ENCODE data around the gene PPP1R14B.
A peak's percentile ranks its signal among the peaks of the same experiment; 100 is the strongest.

PPP1R14B gene

GRCh38 chr11:64245401-64245796 is 1.3 kb downstream of the PPP1R14B start:
- DNase-seq (ENCODE audit: low read depth) = no peak

GRCh38 chr11:64244966-64245365 is 1.8 kb downstream of the PPP1R14B start:
- no peak for DNase-seq (ENCODE audit: low read depth)

- no peak for DNase-seq (ENCODE audit: low read depth)
Observed at GRCh38 chr11:64244107-64244506, 2.6 kb downstream of the PPP1R14B start.

GRCh38 chr11:64243236-64243854 is 3.4 kb downstream of the PPP1R14B start:
- no peak for DNase-seq (ENCODE audit: low read depth)

GRCh38 chr11:64241491-64242374 is 5.0 kb downstream of the PPP1R14B start:
- no peak for DNase-seq (ENCODE audit: low read depth)

GRCh38 chr11:64241241-64241490 is 5.6 kb downstream of the PPP1R14B start:
- peak; percentile 98 for DNase-seq (ENCODE audit: low read depth)

- DNase-seq (ENCODE audit: low read depth) = peak; percentile 93
Observed at GRCh38 chr11:64240435-64241240, 6.1 kb downstream of the PPP1R14B start, which contains the start of gene FKBP2. Gene FKBP2, plus strand, starts transcription at chr11:64241095. Its CDS starts 1,293 bp downstream, at chr11:64242388.

- no peak for DNase-seq (ENCODE audit: low read depth)
Observed at GRCh38 chr11:64239662-64240434, 6.9 kb downstream of the PPP1R14B start.

- no peak for DNase-seq (ENCODE audit: low read depth)
Observed at GRCh38 chr11:64238999-64239398, 7.7 kb downstream of the PPP1R14B start.

- no peak for DNase-seq (ENCODE audit: low read depth)
Observed at GRCh38 chr11:64238076-64238475, 8.7 kb downstream of the PPP1R14B start.

GRCh38 chr11:64237484-64237951 is 9.2 kb downstream of the PPP1R14B start:
- no peak for DNase-seq (ENCODE audit: low read depth)

- no peak for DNase-seq (ENCODE audit: low read depth)
Observed at GRCh38 chr11:64235437-64236161, 11.1 kb downstream of the PPP1R14B start.

- DNase-seq (ENCODE audit: low read depth) = no peak
Observed at GRCh38 chr11:64234647-64235379, 11.9 kb downstream of the PPP1R14B start.

GRCh38 chr11:64233913-64234586 is 12.7 kb downstream of the PPP1R14B start, which contains the start of gene VEGFB:
Gene VEGFB, plus strand, starts transcription at chr11:64234584. Its CDS starts 250 bp downstream, at chr11:64234834.
- no peak for DNase-seq (ENCODE audit: low read depth)

GRCh38 chr11:64232967-64233315 is 13.8 kb downstream of the PPP1R14B start:
- DNase-seq (ENCODE audit: low read depth) = no peak

- no peak for DNase-seq (ENCODE audit: low read depth)
Observed at GRCh38 chr11:64232182-64232966, 14.4 kb downstream of the PPP1R14B start.

- no peak for DNase-seq (ENCODE audit: low read depth)
Observed at GRCh38 chr11:64231546-64231945, 15.2 kb downstream of the PPP1R14B start.

GRCh38 chr11:64230985-64231365 is 15.8 kb downstream of the PPP1R14B start:
- DNase-seq (ENCODE audit: low read depth) = no peak

Data from amniotic epithelial cell (primary cell).